ENCODE results near the gene CCNL2.
"Not testable (repeated sequence)": the region's sequence is repeated elsewhere in the genome, so short reads cannot be mapped to it uniquely, and the experiment has no call there.

Gene CCNL2

GRCh38 chr1:1397839-1398523, 1.2 kb downstream of the CCNL2 start:
- DNase-seq, result no peak

- no peak for DNase-seq
Measured at GRCh38 chr1:1395166-1395565, 4.0 kb downstream of the CCNL2 start.

GRCh38 chr1:1394116-1394515, 5.0 kb downstream of the CCNL2 start:
- no peak for DNase-seq

GRCh38 chr1:1393428-1393827, 5.7 kb downstream of the CCNL2 start:
- no peak for DNase-seq

GRCh38 chr1:1393014-1393413, 6.1 kb downstream of the CCNL2 start:
- DNase-seq, result no peak

GRCh38 chr1:1391225-1391624, 7.9 kb downstream of the CCNL2 start:
- DNase-seq, result no peak

- DNase-seq, result no peak
Measured at GRCh38 chr1:1390675-1391074, 8.5 kb downstream of the CCNL2 start.

GRCh38 chr1:1388078-1388472, 11.1 kb downstream of the CCNL2 start:
- no peak for DNase-seq

GRCh38 chr1:1387098-1388077, 11.7 kb downstream of the CCNL2 start:
- DNase-seq, result no peak

- no peak for DNase-seq
Measured at GRCh38 chr1:1385931-1386330, 13.2 kb downstream of the CCNL2 start.

- not testable (repeated sequence) for DNase-seq
Measured at GRCh38 chr1:1385339-1385738, 13.8 kb downstream of the CCNL2 start.

GRCh38 chr1:1381294-1381693, 17.8 kb downstream of the CCNL2 start:
- no peak for DNase-seq

GRCh38 chr1:1380860-1381259, 18.3 kb downstream of the CCNL2 start:
- no peak for DNase-seq

GRCh38 chr1:1377540-1378205, 21.5 kb downstream of the CCNL2 start:
- no peak for DNase-seq

GRCh38 chr1:1376551-1377226, 22.4 kb downstream of the CCNL2 start:
- no peak for DNase-seq

GRCh38 chr1:1374929-1375662, 24.0 kb downstream of the CCNL2 start, which contains the start of gene AURKAIP1:
TSS of gene AURKAIP1 (minus strand) at chr1:1375207. CDS start at chr1:1374756, 451 bp downstream.
- peak; percentile 100 for DNase-seq

GRCh38 chr1:1374589-1374928, 24.6 kb downstream of the CCNL2 start:
- no peak for DNase-seq

- DNase-seq, result no peak
Measured at GRCh38 chr1:1373815-1374588, 25.1 kb downstream of the CCNL2 start.

- DNase-seq, result no peak
Measured at GRCh38 chr1:1373051-1373814, 25.9 kb downstream of the CCNL2 start.

All from COR-L47 (cell line).